ENCODE results near the gene ARHGAP24. TPM values are rescaled to one million over a fixed set of nuclear protein-coding genes. Genes with fewer than 3 reads are reported as not detected.

The ARHGAP24 gene
- total and polyA plus RNA-seq, 2 donors (not counting 1 experiment from before 2014, with no cell fraction given), result 48.4 to 141 TPM

GRCh38 chr4:85738721-85739120 is 263.8 kb downstream of the ARHGAP24 start:
- TF ChIP-seq CTCF (IDR thresholded peaks at IDR 0.05) (no peak), EZH2 (IDR thresholded peaks at IDR 0.05; ENCODE audit: borderline replicate concordance, insufficient read depth, low read depth, low read length, poor library complexity, severe bottlenecking) (no peak)
- no peaks in the 10 kb centered on the region for H3K27me3 Mint-ChIP-seq
- ChIA-PET POLR2A (no interaction called here), CTCF (interaction anchor here (0.9 to 5.4 kb wide), 3 partner anchors 9 to 405 kb away, joined by 3 to 28 read pairs (median 3); no protein-coding TSS in a partner anchor)
- Histone ChIP-seq H3K79me2 (ENCODE audit: control insufficient read depth, insufficient read depth, low read length) (peaks cover 86% of the 10 kb centered on the region), H3K4me2 (replicated peaks; ENCODE audit: low read depth, low read length, poor library complexity, severe bottlenecking) (no peak overlapping the region), H3K4me1 (ENCODE audit: control insufficient read depth in 2 of 2, insufficient read depth in 2 of 2, low read length in 2 of 2) (peaks cover 68 to 77% of the 10 kb centered on the region in 2 donors), H3K36me3 (replicated peaks in 1 of 2; ENCODE audit: control extremely low read depth in 1 of 2, control insufficient read depth in 1 of 2, extremely low read depth in 1 of 2, insufficient read depth in 2 of 2, low read length in 1 of 2) (peaks cover 0 to 11% of the 10 kb centered on the region in 2 experiments), H3K9me3 (ENCODE audit: control extremely low read depth in 1 of 3, control insufficient read depth in 2 of 3, insufficient read depth in 1 of 3, low read length in 2 of 3) (no peaks in the 10 kb centered on the region), H3K27me3 (replicated peaks in 1 of 4; ENCODE audit: control extremely low read depth in 1 of 4, control insufficient read depth in 3 of 4, insufficient read depth in 4 of 4, low read length in 3 of 4) (no peaks in the 10 kb centered on the region), H3K4me3 (ENCODE audit: control extremely low read depth in 1 of 5, extremely low read depth in 1 of 5, insufficient read depth in 1 of 5, low read depth in 2 of 5, low read length in 4 of 5) (no peak overlapping the region), H3K27ac (ENCODE audit: low read length in 2 of 2) (no peak overlapping the region), H3K9ac (ENCODE audit: low read length) (no peak overlapping the region), H2AFZ (ENCODE audit: insufficient read depth, low read depth, low read length, poor library complexity, severe bottlenecking) (no peak overlapping the region), H4K20me1 (ENCODE audit: control insufficient read depth, insufficient read depth, low read length, poor library complexity, severe bottlenecking) (no peaks in the 10 kb centered on the region)
- DNase-seq (no peak), ATAC-seq (ENCODE audit: low read depth) (no peak)
- no peaks in the 10 kb centered on the region for H3K9me3 Mint-ChIP-seq (ENCODE audit: insufficient read depth)
- no CpG with 5 or more reads among the region's 2 CpGs for WGBS (ENCODE audit: insufficient coverage)
- peak overlapping the region; percentile 2 for H3K27ac Mint-ChIP-seq
- intact Hi-C loops (cut with micrococcal nuclease), result no loop called here
- H3K4me3 Mint-ChIP-seq, result no peak overlapping the region
- H3K4me1 Mint-ChIP-seq, result peaks cover 71% of the 10 kb centered on the region

DNA sequence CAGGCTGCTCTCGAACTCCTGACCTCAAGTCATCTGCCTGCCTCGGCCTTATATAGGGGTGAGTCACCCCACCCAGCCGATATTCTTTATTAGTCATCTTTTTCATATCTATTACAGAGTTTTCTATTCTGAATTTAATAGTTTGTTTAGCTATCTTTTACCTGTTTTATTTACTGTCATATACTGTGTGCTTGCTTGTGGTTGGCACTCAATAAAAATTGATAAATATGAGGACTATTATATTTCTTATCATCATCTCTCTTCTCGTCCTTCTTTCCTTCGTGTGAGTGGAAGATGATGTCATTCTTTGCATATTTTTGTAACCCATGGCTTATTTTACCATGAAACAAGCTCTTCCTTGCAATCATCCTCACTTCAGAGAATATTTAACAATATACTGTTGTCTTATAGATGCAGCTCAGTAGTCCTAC is 265.5 kb downstream of the ARHGAP24 start:
- ATAC-seq (ENCODE audit: low read depth), result no peak
- intact Hi-C loops (cut with micrococcal nuclease), result loop anchor here (2.0 kb wide), 1 partner anchor 14 kb away; no protein-coding TSS in a partner anchor

More for the DNA sequence above, 265.5 kb downstream of the ARHGAP24 start:
- Histone ChIP-seq H4K20me1 (ENCODE audit: control insufficient read depth, insufficient read depth, low read length, poor library complexity, severe bottlenecking) (no peaks in the 10 kb centered on the region), H3K36me3 (replicated peaks in 1 of 2; ENCODE audit: control extremely low read depth in 1 of 2, control insufficient read depth in 1 of 2, extremely low read depth in 1 of 2, insufficient read depth in 2 of 2, low read length in 1 of 2) (peaks cover 0 to 11% of the 10 kb centered on the region in 2 experiments), H3K4me1 (ENCODE audit: control insufficient read depth in 2 of 2, insufficient read depth in 2 of 2, low read length in 2 of 2) (peaks cover 62 to 63% of the 10 kb centered on the region in 2 donors), H3K9ac (ENCODE audit: low read length) (no peak overlapping the region), H3K79me2 (ENCODE audit: control insufficient read depth, insufficient read depth, low read length) (peaks cover 83% of the 10 kb centered on the region), H3K4me3 (ENCODE audit: control extremely low read depth in 1 of 5, extremely low read depth in 1 of 5, insufficient read depth in 1 of 5, low read depth in 2 of 5, low read length in 4 of 5) (no peak overlapping the region), H3K27ac (ENCODE audit: low read length in 2 of 2) (no peak overlapping the region), H3K9me3 (ENCODE audit: control extremely low read depth in 1 of 3, control insufficient read depth in 2 of 3, insufficient read depth in 1 of 3, low read length in 2 of 3) (no peaks in the 10 kb centered on the region), H3K4me2 (replicated peaks; ENCODE audit: low read depth, low read length, poor library complexity, severe bottlenecking) (peak overlapping the region; percentile 17), H3K27me3 (replicated peaks in 1 of 4; ENCODE audit: control extremely low read depth in 1 of 4, control insufficient read depth in 3 of 4, insufficient read depth in 4 of 4, low read length in 3 of 4) (no peaks in the 10 kb centered on the region), H2AFZ (ENCODE audit: insufficient read depth, low read depth, low read length, poor library complexity, severe bottlenecking) (no peak overlapping the region)
- TF ChIP-seq CTCF (IDR thresholded peaks at IDR 0.05) (no peak), EZH2 (IDR thresholded peaks at IDR 0.05; ENCODE audit: borderline replicate concordance, insufficient read depth, low read depth, low read length, poor library complexity, severe bottlenecking) (no peak)
- no CpG with 5 or more reads among the region's 5 CpGs for WGBS (ENCODE audit: insufficient coverage)
- peaks cover 61% of the 10 kb centered on the region for H3K4me1 Mint-ChIP-seq
- no peaks in the 10 kb centered on the region for H3K27me3 Mint-ChIP-seq
- ChIA-PET CTCF (interaction anchor here (1.5 to 1.8 kb wide), 2 partner anchors 34 to 592 kb away, joined by 3 to 6 read pairs; no protein-coding TSS in a partner anchor), POLR2A (no interaction called here)
- no peak overlapping the region for H3K4me3 Mint-ChIP-seq
- DNase-seq, result no peak
- H3K9me3 Mint-ChIP-seq (ENCODE audit: insufficient read depth), result no peaks in the 10 kb centered on the region
- H3K27ac Mint-ChIP-seq, result no peak overlapping the region
